Tibial artery (tissue), 4 donors: Measurements from ENCODE around the gene BHMT.

ENCODE experiments used
- DNase-seq, 2 donors: peaks; one replicate each; pipeline ENCODE4 v3.0.0-alpha.2; 2019
- H3K27ac ChIP-seq, 2 donors: fragments of 200-600 bp; sonication (generic) in 1 of 2; 1 replicate in 1 of 2; 2 replicates in 1 of 2; pipeline ENCODE4 v1.5.1; 2018 to 2019; ENCODE audit warnings: mild to moderate bottlenecking in 1 of 2
- H3K27me3 ChIP-seq, 2 donors: fragments of 200-600 bp; sonication (generic) in 1 of 2; one replicate each; pipeline versions ENCODE4 v1.5.1 to v1.6.0; 2016 to 2019
- H3K36me3 ChIP-seq, 3 donors: fragments of 200-600 bp; sonication (generic) in 2 of 3; one replicate each; pipeline ENCODE4 v1.5.1; 2016 to 2019; ENCODE audit warnings: mild to moderate bottlenecking in 2 of 3
- H3K4me1 ChIP-seq, 4 donors: fragments of 200-600 bp; sonication (generic) in 2 of 4; 1 replicate in 3 of 4; 2 replicates in 1 of 4; pipeline ENCODE4 v1.5.1; 2016 to 2019
- H3K4me3 ChIP-seq, 2 donors: fragments of 200-600 bp; sonication (generic) in 1 of 2; 1 replicate in 1 of 2; 2 replicates in 1 of 2; pipeline ENCODE4 v1.5.1; 2018 to 2019; ENCODE audit warnings: mild to moderate bottlenecking in 2 of 2
- H3K9me3 ChIP-seq, 3 donors: fragments of 200-600 bp; sonication (generic) in 1 of 3; one replicate each; pipeline ENCODE4 v1.5.1; 2016 to 2019
- CTCF ChIP-seq, 2 experiments: fragments of 200-600 bp in 1 of 2; fragments of 450-650 bp in 1 of 2; IDR thresholded peaks; one replicate each; pipeline ENCODE4 v1.5.1; 2017 to 2019; ENCODE audit warnings: antibody characterized with exemption in 2 of 2, mild to moderate bottlenecking in 1 of 2, moderate library complexity in 1 of 2
- intact Hi-C: fragments of 100-400 bp; cut with DNase I; formaldehyde crosslinking; loops from one replicate; pipeline ENCODE4 v1.15.0; 2023; ENCODE audit warnings: low total_unique reads

BHMT gene

GRCh38 chr5:79111387-79111959 is at the start of gene BHMT:
Gene BHMT (plus strand): TSS chr5:79111809. CDS start chr5:79111886, 77 bp downstream.
- H3K4me3 ChIP-seq = no peak within 1 kb of the TSS
- no peaks in the 10 kb centered on the region for H3K9me3 ChIP-seq
- H3K4me1 ChIP-seq = peaks cover 0 to 29% (median 11%) of the 10 kb centered on the region in 4 donors
- DNase-seq = no peak
- H3K27me3 ChIP-seq = peaks cover 0 to 38% of the 10 kb centered on the region in 2 donors
- H3K27ac ChIP-seq = no peak within 1 kb of the TSS
- H3K36me3 ChIP-seq = no peaks in the 10 kb centered on the region
- intact Hi-C loops = no loop called here
- TF ChIP-seq CTCF (IDR thresholded peaks at IDR 0.05) = no peak

GRCh38 chr5:79062436-79062835 is 49.2 kb upstream of the BHMT start:
- H3K4me3 ChIP-seq = no peak overlapping the region
- H3K9me3 ChIP-seq = no peaks in the 10 kb centered on the region
- H3K4me1 ChIP-seq = no peaks in the 10 kb centered on the region
- no peak overlapping the region for H3K27ac ChIP-seq
- DNase-seq = no peak
- no peak for TF ChIP-seq CTCF (IDR thresholded peaks at IDR 0.05)
- H3K27me3 ChIP-seq = no peaks in the 10 kb centered on the region
- intact Hi-C loops = no loop called here
- H3K36me3 ChIP-seq = no peaks in the 10 kb centered on the region

GRCh38 chr5:79069488-79070349 is 41.9 kb upstream of the BHMT start, which contains the start of the genes BHMT2 and DMGDH:
Gene BHMT2 (plus strand): TSS chr5:79069767. CDS start chr5:79069783, 16 bp downstream.
Gene DMGDH (minus strand): TSS chr5:79069674. CDS start chr5:79069620, 54 bp downstream.
- intact Hi-C loops = no loop called here
- peak within 1 kb of the TSS; percentile 27 to 67 for H3K27ac ChIP-seq
- H3K27me3 ChIP-seq = peaks cover 0 to 9% of the 10 kb centered on the region in 2 donors
- H3K4me3 ChIP-seq = peak within 1 kb of the TSS; percentile 55
- peak; percentile 27 to 67 for DNase-seq
- no peak for TF ChIP-seq CTCF (IDR thresholded peaks at IDR 0.05)
- H3K36me3 ChIP-seq = no peaks in the 10 kb centered on the region
- peaks cover 0 to 4% (median 0%) of the 10 kb centered on the region in 3 donors for H3K9me3 ChIP-seq
- H3K4me1 ChIP-seq = peaks cover 0 to 4% (median 1%) of the 10 kb centered on the region in 4 donors

GRCh38 chr5:79070350-79070667 is 41.3 kb upstream of the BHMT start:
- no peak for TF ChIP-seq CTCF (IDR thresholded peaks at IDR 0.05)
- H3K9me3 ChIP-seq = peaks cover 0 to 4% (median 0%) of the 10 kb centered on the region in 3 donors
- intact Hi-C loops = no loop called here
- no peaks in the 10 kb centered on the region for H3K36me3 ChIP-seq
- peak in 1 of 2 donors; percentile 65 for DNase-seq
- H3K27ac ChIP-seq = peak overlapping the region in 1 of 2 donors; percentile 67
- peaks cover 0 to 9% of the 10 kb centered on the region in 2 donors for H3K27me3 ChIP-seq
- H3K4me1 ChIP-seq = peaks cover 0 to 4% (median 1%) of the 10 kb centered on the region in 4 donors
- H3K4me3 ChIP-seq = peak overlapping the region; percentile 55

- TF ChIP-seq CTCF (IDR thresholded peaks at IDR 0.05) = no peak
- Histone ChIP-seq H3K27me3 (peaks cover 0 to 3% of the 10 kb centered on the region in 2 donors), H3K4me1 (peaks cover 0 to 3% (median 0%) of the 10 kb centered on the region in 4 donors), H3K9me3 (peaks cover 0 to 4% (median 0%) of the 10 kb centered on the region in 3 donors), H3K36me3 (no peaks in the 10 kb centered on the region), H3K4me3 (no peak overlapping the region), H3K27ac (no peak overlapping the region)
- no peak for DNase-seq
- intact Hi-C loops = no loop called here
Observed at GRCh38 chr5:79074641-79075040, 37.0 kb upstream of the BHMT start.
